BLaER1 (cell line): ENCODE measurements around the gene RAP1A.

Experiments
- H3K27ac ChIP-seq: shearing (Covaris generic); formaldehyde crosslinking; 2 replicates; pipeline ENCODE4 v1.8.1; 2022
- H3K27me3 ChIP-seq: shearing (Covaris generic); formaldehyde crosslinking; 2 replicates; pipeline ENCODE4 v1.8.1; 2022
- H3K36me3 ChIP-seq: shearing (Covaris generic); formaldehyde crosslinking; 2 replicates; pipeline ENCODE4 v1.8.1; 2022
- H3K4me1 ChIP-seq: shearing (Covaris generic); formaldehyde crosslinking; 2 replicates; pipeline ENCODE4 v1.8.1; 2022
- H3K4me2 ChIP-seq: shearing (Covaris generic); formaldehyde crosslinking; 2 replicates; pipeline ENCODE4 v1.8.1; 2022
- H3K4me3 ChIP-seq: shearing (Covaris generic); formaldehyde crosslinking; 2 replicates; pipeline ENCODE4 v1.8.1; 2022
- H3K9ac ChIP-seq: shearing (Covaris generic); formaldehyde crosslinking; 2 replicates; pipeline ENCODE4 v1.8.1; 2022
- H3K9me3 ChIP-seq: shearing (Covaris generic); formaldehyde crosslinking; 2 replicates; pipeline ENCODE4 v1.8.1; 2022
- H4K20me1 ChIP-seq: shearing (Covaris generic); formaldehyde crosslinking; 2 replicates; pipeline ENCODE4 v1.8.1; 2022
- Cebpa-rat ChIP-seq: shearing (Covaris generic); IDR thresholded peaks from 2 replicates; pipeline ENCODE4 v1.8.1; 2022

RAP1A gene

GRCh38 chr1:111734426-111734825, 114.8 kb downstream of the RAP1A start:
- H3K27ac ChIP-seq, result peak overlapping the region; percentile 79
- no peaks in the 10 kb centered on the region for H3K36me3 ChIP-seq
- H3K9me3 ChIP-seq, result no peaks in the 10 kb centered on the region
- peak overlapping the region; percentile 92 for H3K4me2 ChIP-seq
- H4K20me1 ChIP-seq, result peaks cover 12% of the 10 kb centered on the region; the same call in 1 of the 2 replicates
- H3K4me3 ChIP-seq, result no peak overlapping the region
- H3K9ac ChIP-seq, result no peak overlapping the region
- H3K27me3 ChIP-seq, result peaks cover 12% of the 10 kb centered on the region
- peaks cover 65% of the 10 kb centered on the region for H3K4me1 ChIP-seq
- TF ChIP-seq Cebpa-rat, result no peak

DNA sequence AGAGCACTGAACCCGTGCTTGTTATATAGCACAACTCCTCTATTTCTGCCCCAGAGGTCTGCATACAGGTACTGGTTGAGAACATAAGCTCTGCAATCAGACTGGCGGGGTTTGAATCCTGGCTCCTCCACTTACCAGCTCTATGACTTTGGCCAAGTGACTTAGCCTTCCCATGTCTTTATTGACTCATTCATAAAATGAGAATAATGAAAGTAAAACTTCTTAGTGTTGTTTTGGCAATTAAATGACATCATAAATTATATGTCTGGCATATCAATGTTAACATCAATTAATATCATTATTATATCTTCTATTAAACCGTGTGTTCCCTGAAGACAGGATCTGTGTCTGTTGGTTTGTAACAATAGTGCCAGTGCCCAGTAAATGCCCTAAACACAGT, 115.3 kb downstream of the RAP1A start:
- Histone ChIP-seq H3K27me3 (peaks cover 16% of the 10 kb centered on the region), H3K9me3 (no peaks in the 10 kb centered on the region), H4K20me1 (peaks cover 12% of the 10 kb centered on the region; the same call in 1 of the 2 replicates), H3K4me3 (no peak overlapping the region), H3K9ac (no peak overlapping the region), H3K27ac (peak overlapping the region; percentile 79; the same call in 1 of the 2 replicates), H3K36me3 (no peaks in the 10 kb centered on the region), H3K4me1 (peaks cover 69% of the 10 kb centered on the region), H3K4me2 (peak overlapping the region; percentile 92)
- no peak for TF ChIP-seq Cebpa-rat

DNA sequence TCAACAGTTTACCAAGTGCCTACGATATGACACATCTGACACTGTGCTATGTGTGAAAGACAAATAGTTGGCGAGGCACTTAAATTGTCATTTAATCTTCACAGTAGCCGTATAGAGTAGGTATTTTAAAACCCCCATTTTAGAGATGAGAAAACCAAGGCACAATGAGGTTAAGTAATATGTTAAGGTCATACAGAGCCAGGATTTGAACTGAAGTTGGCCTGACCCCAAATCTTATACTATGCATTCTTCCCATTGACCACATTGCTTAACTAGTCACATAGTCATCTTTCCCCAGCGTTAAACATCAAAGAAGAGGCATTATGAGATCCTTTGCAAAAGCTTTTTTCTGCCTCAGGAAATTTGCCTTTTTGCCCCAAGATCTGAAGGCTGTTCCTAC, 115.7 kb downstream of the RAP1A start:
- Histone ChIP-seq H3K27ac (no peak overlapping the region), H3K4me2 (peak overlapping the region; percentile 95), H3K27me3 (peaks cover 21% of the 10 kb centered on the region), H4K20me1 (peaks cover 12% of the 10 kb centered on the region), H3K4me1 (peaks cover 74% of the 10 kb centered on the region), H3K4me3 (no peak overlapping the region), H3K9me3 (no peaks in the 10 kb centered on the region), H3K36me3 (no peaks in the 10 kb centered on the region), H3K9ac (no peak overlapping the region)
- no peak for TF ChIP-seq Cebpa-rat

DNA sequence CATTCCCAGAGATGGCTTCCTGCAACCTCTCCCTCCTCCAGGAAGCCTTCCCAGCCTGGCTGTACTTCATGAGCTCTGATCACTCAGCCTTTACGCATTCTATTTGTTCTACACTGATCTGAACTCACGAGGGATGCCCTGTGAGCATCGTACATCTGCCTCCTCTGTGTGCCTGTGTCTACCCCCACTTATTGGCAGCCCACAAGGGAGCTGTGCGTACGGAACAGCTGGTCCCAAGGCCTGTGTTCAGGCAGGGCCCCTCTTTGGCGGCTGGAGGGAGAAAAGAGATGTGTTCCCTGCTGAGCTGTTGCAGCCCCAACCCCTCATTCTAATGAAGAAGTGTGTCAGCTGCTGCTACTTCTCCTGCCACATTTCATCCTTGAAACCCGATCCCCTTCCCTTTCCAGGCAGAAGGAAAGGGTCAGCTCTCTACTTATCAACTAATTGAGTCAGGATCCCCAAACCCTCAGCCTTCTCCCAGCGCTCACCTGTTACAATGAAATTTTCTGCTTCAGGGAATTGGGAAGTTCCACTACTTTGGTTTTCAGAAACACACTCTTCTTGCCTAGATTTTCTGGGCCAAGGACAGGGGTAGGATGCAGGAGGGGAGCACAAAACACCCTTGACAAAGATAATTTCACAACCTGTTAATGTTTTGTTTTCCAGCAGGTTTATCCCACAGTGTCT, 116.4 kb downstream of the RAP1A start:
- Histone ChIP-seq H3K9ac (no peak overlapping the region), H3K36me3 (no peaks in the 10 kb centered on the region), H4K20me1 (peaks cover 12% of the 10 kb centered on the region), H3K27me3 (peaks cover 28% of the 10 kb centered on the region), H3K9me3 (no peaks in the 10 kb centered on the region), H3K27ac (no peak overlapping the region), H3K4me1 (peaks cover 76% of the 10 kb centered on the region), H3K4me3 (no peak overlapping the region), H3K4me2 (peak overlapping the region; percentile 95)
- TF ChIP-seq Cebpa-rat, result no peak

- Histone ChIP-seq H3K9me3 (no peaks in the 10 kb centered on the region), H3K4me2 (peak overlapping the region; percentile 95), H4K20me1 (peaks cover 12% of the 10 kb centered on the region), H3K4me1 (peaks cover 76% of the 10 kb centered on the region), H3K27me3 (peaks cover 34% of the 10 kb centered on the region), H3K36me3 (no peaks in the 10 kb centered on the region), H3K9ac (no peak overlapping the region), H3K27ac (no peak overlapping the region), H3K4me3 (no peak overlapping the region)
- no peak for TF ChIP-seq Cebpa-rat
Measured at GRCh38 chr1:111736548-111737215, 117.1 kb downstream of the RAP1A start.

- Histone ChIP-seq H3K4me2 (peak overlapping the region; percentile 95), H3K27me3 (peaks cover 42% of the 10 kb centered on the region), H3K4me3 (peak overlapping the region; percentile 75), H3K27ac (no peak overlapping the region; the same call in 1 of the 2 replicates), H3K4me1 (peaks cover 75% of the 10 kb centered on the region), H3K36me3 (no peaks in the 10 kb centered on the region), H4K20me1 (peaks cover 7% of the 10 kb centered on the region; the same call in 1 of the 2 replicates), H3K9ac (peak overlapping the region; percentile 82), H3K9me3 (no peaks in the 10 kb centered on the region)
- TF ChIP-seq Cebpa-rat, result no peak
Measured at GRCh38 chr1:111737216-111738132, 117.9 kb downstream of the RAP1A start.

- Histone ChIP-seq H3K27ac (peak overlapping the region; percentile 75), H3K36me3 (no peaks in the 10 kb centered on the region), H3K9me3 (no peaks in the 10 kb centered on the region), H4K20me1 (peaks cover 7% of the 10 kb centered on the region; the same call in 1 of the 2 replicates), H3K4me2 (peak overlapping the region; percentile 95), H3K9ac (peak overlapping the region; percentile 82), H3K4me1 (peaks cover 69% of the 10 kb centered on the region), H3K4me3 (peak overlapping the region; percentile 75), H3K27me3 (peaks cover 47% of the 10 kb centered on the region)
- TF ChIP-seq Cebpa-rat, result no peak
Measured at GRCh38 chr1:111738133-111738435, 118.5 kb downstream of the RAP1A start.

- TF ChIP-seq Cebpa-rat, result no peak
- H3K4me1 ChIP-seq, result peaks cover 69% of the 10 kb centered on the region
- peaks cover 7% of the 10 kb centered on the region; the same call in 1 of the 2 replicates for H4K20me1 ChIP-seq
- no peaks in the 10 kb centered on the region for H3K36me3 ChIP-seq
- no peaks in the 10 kb centered on the region for H3K9me3 ChIP-seq
- peak overlapping the region; percentile 75 for H3K4me3 ChIP-seq
- H3K4me2 ChIP-seq, result peak overlapping the region; percentile 95
- peak overlapping the region; percentile 75 for H3K27ac ChIP-seq
- H3K9ac ChIP-seq, result peak overlapping the region; percentile 82
- peaks cover 47% of the 10 kb centered on the region for H3K27me3 ChIP-seq
Measured at GRCh38 chr1:111738436-111739193, 119.0 kb downstream of the RAP1A start.
